ENCODE measurements around the gene MAPK8.

- TF ChIP-seq CTCF (conservative IDR thresholded peaks at IDR 0.05; ENCODE audit: low read length) (no peak), EZH2phosphoT487 (IDR thresholded peaks at IDR 0.05; ENCODE audit: borderline replicate concordance, low read depth, low read length) (no peak)
These were observed 15.5 kb downstream of the MAPK8 start for GRCh38 chr10:48322017-48322416.

Measured in OCI-LY7 (cell line).